Naive thymus-derived CD4-positive, alpha-beta T cell (primary cell): ENCODE data around the gene SMIM38. TPM values are rescaled to one million over a fixed set of nuclear protein-coding genes. Genes with fewer than 3 reads are reported as not detected.

Experiments used
- ATAC-seq: fragments of 150-1000 bp; cut with Tn5 transposase; 2 replicates; pipeline ENCODE4 v1.10.0; 2021; ENCODE audit warnings: mild to moderate bottlenecking, moderate library complexity
- CTCF ChIA-PET: fragments of 350-600 bp; sonication (Branson Sonifier 250); formaldehyde crosslinking; loops from one replicate; lab custom pipeline; 2021; ENCODE audit warnings: antibody characterized with exemption; lab: Charles Lee
- POLR2A ChIA-PET: fragments of 350-600 bp; sonication (Branson Sonifier 250); formaldehyde crosslinking; loops from one replicate; lab custom pipeline; 2021; ENCODE audit warnings: antibody characterized with exemption, inconsistent platforms; lab: Charles Lee
- DNase-seq, 9 donors: peaks; one replicate each; pipeline versions ENCODE4 v3.0.0 to v3.0.0-alpha.2; 2020 to 2022; ENCODE audit warnings: mixed read lengths in 1 of 9
- H3K27ac ChIP-seq: one replicate; pipeline ENCODE4 v1.7.0; 2013; ENCODE audit warnings: mild to moderate bottlenecking, low read depth, low read length, moderate library complexity
- H3K27me3 ChIP-seq, 2 donors: one replicate each; pipeline ENCODE4 v1.7.0; 2013; ENCODE audit warnings: low read length in 2 of 2, mild to moderate bottlenecking in 2 of 2, moderate library complexity in 2 of 2; ENCODE audit not compliant: control insufficient read depth in 2 of 2, insufficient read depth in 2 of 2
- H3K36me3 ChIP-seq, 3 experiments: 1 replicate in 2 of 3; 2 replicates in 1 of 3; pipeline ENCODE4 v1.7.0; 2013; ENCODE audit warnings: low read length in 3 of 3, mild to moderate bottlenecking in 3 of 3, moderate library complexity in 1 of 3; ENCODE audit not compliant: insufficient read depth in 3 of 3, control insufficient read depth in 2 of 3
- H3K4me1 ChIP-seq, 2 donors: one replicate each; pipeline ENCODE4 v1.7.0; 2013; ENCODE audit warnings: low read length in 2 of 2, mild to moderate bottlenecking in 2 of 2, moderate library complexity in 1 of 2; ENCODE audit not compliant: control insufficient read depth in 2 of 2, insufficient read depth in 2 of 2
- H3K4me3 ChIP-seq: 2 replicates; pipeline ENCODE4 v1.7.0; 2013; ENCODE audit warnings: mild to moderate bottlenecking, low read length
- H3K9me3 ChIP-seq, 3 experiments: 1 replicate in 2 of 3; 2 replicates in 1 of 3; pipeline ENCODE4 v1.7.0; 2013; ENCODE audit warnings: low read length in 3 of 3; ENCODE audit not compliant: control insufficient read depth in 2 of 3
- H3K27ac Mint-ChIP-seq, 9 donors: one replicate each; pipeline ENCODE4 v1.8.0; 2020 to 2022; ENCODE audit warnings: mixed read lengths in 9 of 9, mild to moderate bottlenecking in 8 of 9, moderate library complexity in 5 of 9, inconsistent platforms in 2 of 9
- H3K27me3 Mint-ChIP-seq, 5 donors: one replicate each; pipeline ENCODE4 v1.8.0; 2021 to 2022; ENCODE audit warnings: mixed read lengths in 5 of 5, mild to moderate bottlenecking in 1 of 5
- H3K36me3 Mint-ChIP-seq, 5 donors: one replicate each; pipeline ENCODE4 v1.8.0; 2020 to 2022; ENCODE audit warnings: mixed read lengths in 5 of 5, mild to moderate bottlenecking in 3 of 5, inconsistent platforms in 1 of 5
- H3K4me1 Mint-ChIP-seq, 7 donors: one replicate each; pipeline ENCODE4 v1.8.0; 2020 to 2022; ENCODE audit warnings: mixed read lengths in 7 of 7, mild to moderate bottlenecking in 3 of 7, inconsistent platforms in 1 of 7
- H3K4me3 Mint-ChIP-seq, 10 donors: one replicate each; pipeline ENCODE4 v1.8.0; 2020 to 2022; ENCODE audit warnings: mild to moderate bottlenecking in 10 of 10, mixed read lengths in 10 of 10, moderate library complexity in 6 of 10, inconsistent platforms in 2 of 10
- H3K9me3 Mint-ChIP-seq, 11 donors: one replicate each; pipeline ENCODE4 v1.8.0; 2020 to 2022; ENCODE audit warnings: mixed read lengths in 11 of 11, mild to moderate bottlenecking in 4 of 11, inconsistent platforms in 1 of 11, moderate library complexity in 1 of 11
- intact Hi-C, 2 donors: fragments of 100-400 bp; cut with micrococcal nuclease; formaldehyde crosslinking; loops; one replicate each; pipeline ENCODE4 v1.15.1; 2023
- polyA plus RNA-seq, 2 donors: library from polyadenylated mRNA; unstranded; fragments of 300-500 nt; fragmentation: Illumina TruSeq; gene quantifications; one replicate each; pipeline ENCODE4 v1.2.3, GENCODE V29; 2021
- total RNA-seq, 6 experiments: library from RNA in 5 of 6; stranded (reverse) in 5 of 6; gene quantifications; 1 replicate in 5 of 6; 2 replicates in 1 of 6; pipeline ENCODE4 v1.2.3 and lab custom pipeline; 2021 to 2026

SMIM38 gene
- total and polyA plus RNA-seq, 7 experiments from 2014 or later: 0.13 to 0.73 (median 0.70) TPM; not detected in 2

GRCh38 chr11:69115586-69116560 is 39.9 kb upstream of the SMIM38 start:
- H3K27me3 Mint-ChIP-seq: no peaks in the 10 kb centered on the region
- Histone ChIP-seq H3K4me1 (peaks cover 0 to 2% of the 10 kb centered on the region in 2 donors), H3K36me3 (no peaks in the 10 kb centered on the region), H3K27ac (no peak overlapping the region), H3K9me3 (no peaks in the 10 kb centered on the region), H3K4me3 (no peak overlapping the region), H3K27me3 (no peaks in the 10 kb centered on the region)
- intact Hi-C loops: no loop called here
- DNase-seq (no peak), ATAC-seq (no peak)
- H3K4me3 Mint-ChIP-seq: no peak overlapping the region
- H3K4me1 Mint-ChIP-seq: peaks cover 3 to 20% (median 9%) of the 10 kb centered on the region in 7 donors
- ChIA-PET CTCF (no interaction called here), POLR2A (no interaction called here)
- no peak overlapping the region for H3K27ac Mint-ChIP-seq
- H3K9me3 Mint-ChIP-seq: peaks cover 0 to 6% (median 0%) of the 10 kb centered on the region in 11 donors
- H3K36me3 Mint-ChIP-seq: peaks cover 0 to 6% (median 0%) of the 10 kb centered on the region in 5 donors

DNA sequence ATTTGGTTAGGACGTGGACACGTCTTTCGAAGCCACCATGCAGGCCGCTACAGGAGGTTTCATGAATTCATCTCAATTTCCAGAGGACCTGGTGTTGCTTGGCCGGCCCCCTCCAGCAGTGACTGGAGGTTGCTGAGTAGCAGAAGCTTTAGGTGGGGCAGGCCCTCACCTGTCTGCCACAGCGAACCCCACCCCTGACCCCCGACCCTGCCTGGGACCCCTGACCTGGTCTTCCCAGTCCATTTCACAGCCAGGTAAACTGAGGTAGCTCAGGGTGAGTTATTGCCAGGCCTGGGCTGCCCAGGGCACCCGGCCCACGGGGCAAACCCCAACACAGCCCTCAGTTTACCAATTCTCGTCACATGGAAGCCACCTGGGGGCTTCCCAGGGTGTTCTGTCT is 39.1 kb upstream of the SMIM38 start:
- Histone ChIP-seq H3K4me1 (peaks cover 0 to 10% of the 10 kb centered on the region in 2 donors), H3K9me3 (no peaks in the 10 kb centered on the region), H3K4me3 (no peak overlapping the region), H3K36me3 (no peaks in the 10 kb centered on the region), H3K27ac (no peak overlapping the region), H3K27me3 (no peaks in the 10 kb centered on the region)
- DNase-seq: no peak
- Mint-ChIP-seq H3K9me3 (peaks cover 0 to 6% (median 0%) of the 10 kb centered on the region in 11 donors), H3K36me3 (peaks cover 0 to 6% (median 0%) of the 10 kb centered on the region in 5 donors), H3K4me1 (peaks cover 9 to 27% (median 12%) of the 10 kb centered on the region in 7 donors), H3K4me3 (no peak overlapping the region), H3K27ac (peak overlapping the region in 2 of 9 donors; percentile 17 to 29), H3K27me3 (no peaks in the 10 kb centered on the region)
- intact Hi-C loops: no loop called here
- ChIA-PET CTCF (no interaction called here), POLR2A (no interaction called here)
- no peak for ATAC-seq

GRCh38 chr11:69119190-69119589 is 36.5 kb upstream of the SMIM38 start:
- peaks cover 19 to 50% (median 34%) of the 10 kb centered on the region in 7 donors for H3K4me1 Mint-ChIP-seq
- no peaks in the 10 kb centered on the region for H3K9me3 ChIP-seq
- H3K27ac Mint-ChIP-seq: peak overlapping the region in 3 of 9 donors; percentile 31 to 67 (median 53)
- no peak overlapping the region for H3K4me3 Mint-ChIP-seq
- ChIA-PET POLR2A (no interaction called here), CTCF (interaction anchor here (1.4 kb wide), 1 partner anchor 19 kb away, joined by 3 read pairs; no protein-coding TSS in a partner anchor)
- no peak overlapping the region for H3K27ac ChIP-seq
- peaks cover 0 to 6% (median 0%) of the 10 kb centered on the region in 5 donors for H3K36me3 Mint-ChIP-seq
- H3K36me3 ChIP-seq: no peaks in the 10 kb centered on the region
- intact Hi-C loops: no loop called here
- ATAC-seq (no peak), DNase-seq (no peak)
- H3K4me3 ChIP-seq: no peak overlapping the region
- no peaks in the 10 kb centered on the region for H3K27me3 Mint-ChIP-seq
- peaks cover 0 to 6% (median 0%) of the 10 kb centered on the region in 11 donors for H3K9me3 Mint-ChIP-seq
- peaks cover 4 to 32% of the 10 kb centered on the region in 2 donors for H3K4me1 ChIP-seq
- no peaks in the 10 kb centered on the region for H3K27me3 ChIP-seq

- Histone ChIP-seq H3K4me1 (peaks cover 4 to 42% of the 10 kb centered on the region in 2 donors), H3K36me3 (no peaks in the 10 kb centered on the region), H3K9me3 (no peaks in the 10 kb centered on the region), H3K4me3 (no peak overlapping the region), H3K27me3 (no peaks in the 10 kb centered on the region), H3K27ac (no peak overlapping the region)
- ATAC-seq (no peak), DNase-seq (no peak)
- Mint-ChIP-seq H3K4me1 (peaks cover 24 to 58% (median 40%) of the 10 kb centered on the region in 7 donors), H3K27ac (peak overlapping the region in 5 of 9 donors; percentile 25 to 88 (median 71)), H3K9me3 (peaks cover 0 to 7% (median 0%) of the 10 kb centered on the region in 11 donors), H3K27me3 (no peaks in the 10 kb centered on the region), H3K36me3 (peaks cover 0 to 6% (median 0%) of the 10 kb centered on the region in 5 donors), H3K4me3 (peak overlapping the region in 2 of 10 donors; percentile 36 to 86)
- intact Hi-C loops: loop anchor here in 1 of 2 donors (5.0 kb wide), 2 partner anchors 92 to 522 kb away; partner anchors contain the start of gene CCND1
- ChIA-PET POLR2A (no interaction called here), CTCF (no interaction called here)
Measured at GRCh38 chr11:69120096-69120875, 35.4 kb upstream of the SMIM38 start.

- Mint-ChIP-seq H3K4me3 (peak overlapping the region in 6 of 10 donors; percentile 15 to 86 (median 51)), H3K27me3 (no peaks in the 10 kb centered on the region), H3K36me3 (peaks cover 0 to 6% (median 0%) of the 10 kb centered on the region in 5 donors), H3K9me3 (peaks cover 0 to 7% (median 0%) of the 10 kb centered on the region in 11 donors), H3K27ac (peak overlapping the region in 8 of 9 donors; percentile 45 to 91 (median 84)), H3K4me1 (peaks cover 24 to 58% (median 40%) of the 10 kb centered on the region in 7 donors)
- intact Hi-C loops: loop anchor here in 1 of 2 donors (5.0 kb wide), 2 partner anchors 91 to 521 kb away; partner anchors contain the start of gene CCND1
- Histone ChIP-seq H3K4me1 (peaks cover 4 to 42% of the 10 kb centered on the region in 2 donors), H3K36me3 (no peaks in the 10 kb centered on the region), H3K27me3 (no peaks in the 10 kb centered on the region), H3K4me3 (no peak overlapping the region), H3K27ac (no peak overlapping the region), H3K9me3 (no peaks in the 10 kb centered on the region)
- POLR2A ChIA-PET: no interaction called here
- DNase-seq: peak in 1 of 9 donors; percentile 24
- CTCF ChIA-PET: no interaction called here
- ATAC-seq: no peak
Measured at GRCh38 chr11:69121021-69121420, 34.7 kb upstream of the SMIM38 start.
